Testis (tissue), 3 donors: ENCODE results near the gene HEXIM1. TPM values are rescaled to one million over a fixed set of nuclear protein-coding genes. Genes with fewer than 3 reads are reported as not detected.
A peak's percentile ranks its signal among the peaks of the same experiment; 100 is the strongest.

Experiments used
- DNase-seq: peaks from one replicate; pipeline ENCODE4 v3.0.0-alpha.2; 2019
- H3K27ac ChIP-seq, 2 donors: fragments of 200-600 bp; sonication (generic); one replicate each; pipeline ENCODE4 v1.5.1; 2019
- H3K27me3 ChIP-seq: fragments of 200-600 bp; sonication (generic); one replicate; pipeline ENCODE4 v1.5.1; 2019
- H3K36me3 ChIP-seq: fragments of 200-600 bp; sonication (generic); one replicate; pipeline ENCODE4 v1.5.1; 2017; ENCODE audit warnings: low read depth; ENCODE audit errors: missing control alignments
- H3K4me1 ChIP-seq: fragments of 200-600 bp; sonication (generic); one replicate; pipeline ENCODE4 v1.5.1; 2019
- H3K4me3 ChIP-seq, 2 donors: fragments of 200-600 bp; sonication (generic); one replicate each; pipeline ENCODE4 v1.5.1; 2017 to 2019
- H3K9me3 ChIP-seq: fragments of 200-600 bp; sonication (generic); one replicate; pipeline ENCODE4 v1.5.1; 2017
- CTCF ChIP-seq, 3 experiments: fragments of 450-650 bp in 2 of 3; fragments of 200-600 bp in 1 of 3; sonication (generic) in 1 of 3; IDR thresholded peaks; one replicate each; pipeline ENCODE4 v1.5.1; 2016 to 2019; ENCODE audit warnings: antibody characterized with exemption in 3 of 3, mild to moderate bottlenecking in 2 of 3, moderate library complexity in 1 of 3
- POLR2A ChIP-seq: fragments of 450-650 bp; IDR thresholded peaks from one replicate; pipeline ENCODE4 v1.6.1; 2017; ENCODE audit warnings: antibody characterized with exemption, mild to moderate bottlenecking, moderate library complexity
- WGBS, 2 donors: methylation state at CpG; one replicate each; pipeline ENCODE4 v1.1.5; 2018; 5-methylcytosine and 5-hydroxymethylcytosine counted together
- intact Hi-C: fragments of 100-400 bp; cut with DNase I; formaldehyde crosslinking; loops from one replicate; pipeline ENCODE4 v1.15.1; 2023; ENCODE audit warnings: low total_unique reads
- polyA plus RNA-seq: library from polyadenylated mRNA; stranded (reverse); fragments of 350-450 nt; fragmentation: Illumina TruSeq; extraction: RNeasy Lipid Tissue Mini Kit (QIAGEN cat#74804); gene quantifications from one replicate; pipeline ENCODE4 v1.2.3, GENCODE V29; 2014; ENCODE audit warnings: low read depth, low replicate concordance; ENCODE audit not compliant: insufficient read depth
- total RNA-seq, 2 donors: library from RNA; depleted of rRNA; stranded (reverse); fragments of >200 nt; gene quantifications; one replicate each; pipeline ENCODE4 v1.2.3, GENCODE V29; 2016

Gene HEXIM1
- total and polyA plus RNA-seq, 3 donors from 2014 or later = 38.8 to 68.8 (median 51.8) TPM

- Histone ChIP-seq H3K4me1 (peaks cover 53% of the 10 kb centered on the region), H3K27me3 (no peaks in the 10 kb centered on the region)
Observed at GRCh38 chr17:45107293-45108010, 40.8 kb upstream of the HEXIM1 start.

GRCh38 chr17:45108051-45108450 is 40.2 kb upstream of the HEXIM1 start:
- Histone ChIP-seq H3K27ac (peak overlapping the region in 1 of 2 donors; percentile 12), H3K4me3 (no peak overlapping the region), H3K27me3 (no peaks in the 10 kb centered on the region), H3K36me3 (no peaks in the 10 kb centered on the region), H3K9me3 (no peaks in the 10 kb centered on the region), H3K4me1 (peaks cover 47% of the 10 kb centered on the region)
- 63 to 76% methylated on average over 6 to 9 of the region's 9 CpGs for WGBS, 2 donors
- no peak for TF ChIP-seq CTCF (IDR thresholded peaks at IDR 0.05)
- TF ChIP-seq POLR2A = no peak
- no peak for DNase-seq
- intact Hi-C loops = no loop called here

More at GRCh38 chr17:45107293-45108010, 40.8 kb upstream of the HEXIM1 start:
- intact Hi-C loops = no loop called here
- WGBS, 2 donors = 48 to 54% methylated on average over 11 to 13 of the region's 13 CpGs
- Histone ChIP-seq H3K36me3 (no peaks in the 10 kb centered on the region), H3K27ac (peak overlapping the region in 1 of 2 donors; percentile 12), H3K4me3 (no peak overlapping the region), H3K9me3 (no peaks in the 10 kb centered on the region)
- TF ChIP-seq POLR2A (no peak), CTCF (IDR thresholded peaks at IDR 0.05) (no peak)
- DNase-seq = no peak

GRCh38 chr17:45108595-45109521 is 39.4 kb upstream of the HEXIM1 start:
- H3K36me3 ChIP-seq = no peaks in the 10 kb centered on the region
- H3K4me1 ChIP-seq = peaks cover 45% of the 10 kb centered on the region

More at GRCh38 chr17:45108595-45109521, 39.4 kb upstream of the HEXIM1 start:
- intact Hi-C loops = no loop called here
- 76 to 80% methylated on average over 11 to 12 of the region's 12 CpGs for WGBS, 2 donors
- no peak for DNase-seq
- no peaks in the 10 kb centered on the region for H3K9me3 ChIP-seq
- no peak for TF ChIP-seq CTCF (IDR thresholded peaks at IDR 0.05)
- TF ChIP-seq POLR2A = no peak
- H3K27me3 ChIP-seq = no peaks in the 10 kb centered on the region
- no peak overlapping the region for H3K4me3 ChIP-seq
- peak overlapping the region in 1 of 2 donors; percentile 84 for H3K27ac ChIP-seq
